Lower leg skin (tissue), 3 donors: ENCODE results near the gene MUC2.

ENCODE experiments used
- POLR2A ChIP-seq, 2 donors: fragments of 450-650 bp; IDR thresholded peaks; one replicate each; pipeline ENCODE4 v1.6.1; 2016 to 2017; ENCODE audit warnings: antibody characterized with exemption in 2 of 2, mild to moderate bottlenecking in 1 of 2, moderate library complexity in 1 of 2
- TF ChIP-seq, protein P1 (sequence below), 3 donors: fragments of 450-650 bp; IDR thresholded peaks; one replicate each; pipeline ENCODE4 v1.5.1; 2016; ENCODE audit warnings: antibody characterized with exemption in 3 of 3, mild to moderate bottlenecking in 3 of 3, moderate library complexity in 2 of 3

DNA sequence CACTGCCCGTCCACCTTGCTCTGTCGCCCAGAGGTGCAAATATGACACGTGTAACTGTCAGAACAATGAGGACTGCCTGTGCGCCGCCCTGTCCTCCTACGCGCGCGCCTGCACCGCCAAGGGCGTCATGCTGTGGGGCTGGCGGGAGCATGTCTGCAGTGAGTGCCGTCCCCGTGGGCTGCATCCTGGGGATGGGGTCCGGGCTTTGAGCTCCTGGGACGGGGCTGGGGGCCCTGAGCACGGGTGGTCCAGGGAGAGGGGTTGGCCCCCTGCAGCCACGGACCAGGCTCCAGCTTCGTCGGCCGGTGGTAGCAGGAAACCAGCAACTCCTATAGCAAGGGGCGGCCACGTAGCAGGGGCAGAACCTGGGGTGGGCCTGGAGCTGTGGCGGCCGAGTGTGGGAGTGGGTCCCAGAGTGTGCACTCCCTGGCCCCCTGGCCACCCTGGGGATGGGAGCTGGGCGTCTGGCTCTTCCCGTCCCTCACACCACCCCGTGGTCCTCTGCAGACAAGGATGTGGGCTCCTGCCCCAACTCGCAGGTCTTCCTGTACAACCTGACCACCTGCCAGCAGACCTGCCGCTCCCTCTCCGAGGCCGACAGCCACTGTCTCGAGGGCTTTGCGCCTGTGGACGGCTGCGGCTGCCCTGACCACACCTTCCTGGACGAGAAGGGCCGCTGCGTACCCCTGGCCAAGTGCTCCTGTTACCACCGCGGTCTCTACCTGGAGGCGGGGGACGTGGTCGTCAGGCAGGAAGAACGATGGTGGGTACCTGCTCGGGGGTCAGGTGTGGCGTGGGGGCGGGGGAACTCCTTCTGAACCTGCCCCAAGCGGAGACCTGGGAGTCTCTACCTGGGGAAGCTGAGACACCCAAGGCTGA lies 10.1 kb downstream of the MUC2 start:
- TF ChIP-seq, protein P1, sequence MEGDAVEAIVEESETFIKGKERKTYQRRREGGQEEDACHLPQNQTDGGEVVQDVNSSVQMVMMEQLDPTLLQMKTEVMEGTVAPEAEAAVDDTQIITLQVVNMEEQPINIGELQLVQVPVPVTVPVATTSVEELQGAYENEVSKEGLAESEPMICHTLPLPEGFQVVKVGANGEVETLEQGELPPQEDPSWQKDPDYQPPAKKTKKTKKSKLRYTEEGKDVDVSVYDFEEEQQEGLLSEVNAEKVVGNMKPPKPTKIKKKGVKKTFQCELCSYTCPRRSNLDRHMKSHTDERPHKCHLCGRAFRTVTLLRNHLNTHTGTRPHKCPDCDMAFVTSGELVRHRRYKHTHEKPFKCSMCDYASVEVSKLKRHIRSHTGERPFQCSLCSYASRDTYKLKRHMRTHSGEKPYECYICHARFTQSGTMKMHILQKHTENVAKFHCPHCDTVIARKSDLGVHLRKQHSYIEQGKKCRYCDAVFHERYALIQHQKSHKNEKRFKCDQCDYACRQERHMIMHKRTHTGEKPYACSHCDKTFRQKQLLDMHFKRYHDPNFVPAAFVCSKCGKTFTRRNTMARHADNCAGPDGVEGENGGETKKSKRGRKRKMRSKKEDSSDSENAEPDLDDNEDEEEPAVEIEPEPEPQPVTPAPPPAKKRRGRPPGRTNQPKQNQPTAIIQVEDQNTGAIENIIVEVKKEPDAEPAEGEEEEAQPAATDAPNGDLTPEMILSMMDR (IDR thresholded peaks at IDR 0.05): no peak
- no peak for TF ChIP-seq POLR2A (IDR thresholded peaks at IDR 0.05)
